Measurements from ENCODE around the gene FBXL16.

DNA sequence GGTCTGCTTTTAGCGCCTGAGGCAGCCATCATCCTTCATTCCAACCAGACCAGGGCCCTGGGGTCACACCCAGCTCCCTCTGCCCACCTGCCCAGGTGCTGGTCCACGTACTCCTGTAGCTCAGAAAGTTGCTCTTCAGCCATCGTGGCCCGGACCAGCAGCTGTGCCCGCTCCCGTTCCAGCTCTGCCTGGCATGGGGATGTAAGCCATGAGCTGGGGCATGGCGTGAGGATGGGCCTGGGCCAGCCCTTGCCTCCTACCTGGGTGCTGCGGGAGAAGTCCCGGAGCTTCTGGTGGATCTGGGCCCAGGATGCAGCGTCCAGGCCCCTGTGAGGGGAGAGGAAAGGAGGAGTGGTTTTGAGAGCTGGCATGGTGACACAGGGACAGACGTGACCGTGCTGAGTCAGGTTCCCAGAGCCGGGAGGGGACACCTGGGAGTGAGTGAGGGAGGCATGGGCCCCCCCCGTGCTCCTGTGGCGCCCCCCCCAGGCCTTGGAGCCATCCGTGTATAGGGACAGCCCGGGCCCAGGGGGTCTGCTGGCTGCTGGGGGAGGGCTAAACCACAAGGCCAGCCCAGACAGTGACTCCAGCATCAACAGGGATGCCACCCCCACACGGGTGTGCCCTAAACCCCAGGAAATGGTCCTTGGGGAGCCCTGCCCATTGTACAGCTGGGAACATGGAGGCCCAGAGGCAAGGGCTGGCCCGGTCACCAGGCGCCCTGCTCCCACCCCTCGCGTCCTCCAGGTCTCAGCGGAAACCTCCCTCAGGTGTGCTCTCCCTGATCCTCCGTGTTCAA is 17.4 kb upstream of the FBXL16 start:
- TF ChIP-seq, protein P1, sequence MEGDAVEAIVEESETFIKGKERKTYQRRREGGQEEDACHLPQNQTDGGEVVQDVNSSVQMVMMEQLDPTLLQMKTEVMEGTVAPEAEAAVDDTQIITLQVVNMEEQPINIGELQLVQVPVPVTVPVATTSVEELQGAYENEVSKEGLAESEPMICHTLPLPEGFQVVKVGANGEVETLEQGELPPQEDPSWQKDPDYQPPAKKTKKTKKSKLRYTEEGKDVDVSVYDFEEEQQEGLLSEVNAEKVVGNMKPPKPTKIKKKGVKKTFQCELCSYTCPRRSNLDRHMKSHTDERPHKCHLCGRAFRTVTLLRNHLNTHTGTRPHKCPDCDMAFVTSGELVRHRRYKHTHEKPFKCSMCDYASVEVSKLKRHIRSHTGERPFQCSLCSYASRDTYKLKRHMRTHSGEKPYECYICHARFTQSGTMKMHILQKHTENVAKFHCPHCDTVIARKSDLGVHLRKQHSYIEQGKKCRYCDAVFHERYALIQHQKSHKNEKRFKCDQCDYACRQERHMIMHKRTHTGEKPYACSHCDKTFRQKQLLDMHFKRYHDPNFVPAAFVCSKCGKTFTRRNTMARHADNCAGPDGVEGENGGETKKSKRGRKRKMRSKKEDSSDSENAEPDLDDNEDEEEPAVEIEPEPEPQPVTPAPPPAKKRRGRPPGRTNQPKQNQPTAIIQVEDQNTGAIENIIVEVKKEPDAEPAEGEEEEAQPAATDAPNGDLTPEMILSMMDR (IDR thresholded peaks at IDR 0.05; ENCODE audit: low read length), result no peak
- no peak for TF ChIP-seq EZH2 (optimal IDR thresholded peaks at IDR 0.05; ENCODE audit: low read depth, low read length)
